Measurements from ENCODE around the gene ARMC2.

ARMC2 gene

DNA sequence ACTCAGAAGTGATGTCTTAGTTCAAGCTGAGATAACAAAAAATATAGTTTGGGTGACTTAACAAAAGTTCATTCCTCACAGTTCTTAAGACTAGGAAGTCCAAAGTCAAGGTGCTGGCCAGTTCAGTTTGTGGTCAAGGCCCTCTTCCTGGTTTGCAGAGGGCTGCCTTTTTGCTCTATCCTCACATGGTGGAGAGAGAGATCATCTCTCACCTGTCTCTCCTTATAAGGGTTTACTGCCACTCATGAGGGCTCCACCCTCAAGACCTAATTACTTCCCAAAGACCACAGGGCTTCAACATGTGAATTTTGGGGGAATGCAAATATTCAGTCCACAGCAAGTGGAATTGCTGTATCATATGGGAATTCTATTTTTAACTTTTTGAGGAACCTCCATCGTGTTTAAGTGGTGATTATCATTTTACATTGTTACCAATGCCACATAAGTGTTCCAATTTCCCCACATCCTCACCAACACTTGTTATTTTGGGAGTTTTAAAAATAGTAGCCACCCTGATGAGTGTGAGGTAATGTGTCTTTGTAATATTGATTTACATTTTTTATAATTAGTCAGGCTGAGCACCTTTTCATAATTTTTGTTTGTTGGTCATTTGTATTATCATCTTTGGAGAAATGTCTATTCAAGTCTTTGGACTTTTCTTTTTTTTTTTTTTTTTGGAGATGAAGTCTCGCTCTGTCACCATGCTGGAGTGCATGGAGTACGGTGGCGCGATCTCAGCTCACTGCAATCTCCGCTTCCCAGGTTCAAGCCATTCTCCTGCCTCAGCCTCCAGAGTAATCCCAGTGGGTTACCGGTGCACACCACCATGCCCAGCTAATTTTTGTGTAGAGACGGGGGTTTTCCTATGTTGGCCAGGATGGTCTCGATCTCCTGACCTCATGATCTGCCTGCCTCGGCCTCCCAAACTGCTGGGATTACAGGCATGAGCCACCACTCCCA, 134.2 kb downstream of the ARMC2 start:
- no peak overlapping the region for H3K4me3 ChIP-seq (ENCODE audit: low read length)
- no peaks in the 10 kb centered on the region for H3F3A ChIP-seq (ENCODE audit: control insufficient read depth, insufficient read depth)
- no peaks in the 10 kb centered on the region for H3K4me1 ChIP-seq (ENCODE audit: control insufficient read depth, low read length)
- no peaks in the 10 kb centered on the region for H3K36me3 ChIP-seq (ENCODE audit: control insufficient read depth, low read length)
- no peaks in the 10 kb centered on the region for H4K20me1 ChIP-seq (ENCODE audit: control insufficient read depth, insufficient read depth, low read depth, low read length)
- H3K4me2 ChIP-seq (ENCODE audit: low read length), result no peak overlapping the region
- TF ChIP-seq EZH2phosphoT487 (IDR thresholded peaks at IDR 0.05; ENCODE audit: borderline replicate concordance, low read length), result no peak
- TF ChIP-seq, protein P1, sequence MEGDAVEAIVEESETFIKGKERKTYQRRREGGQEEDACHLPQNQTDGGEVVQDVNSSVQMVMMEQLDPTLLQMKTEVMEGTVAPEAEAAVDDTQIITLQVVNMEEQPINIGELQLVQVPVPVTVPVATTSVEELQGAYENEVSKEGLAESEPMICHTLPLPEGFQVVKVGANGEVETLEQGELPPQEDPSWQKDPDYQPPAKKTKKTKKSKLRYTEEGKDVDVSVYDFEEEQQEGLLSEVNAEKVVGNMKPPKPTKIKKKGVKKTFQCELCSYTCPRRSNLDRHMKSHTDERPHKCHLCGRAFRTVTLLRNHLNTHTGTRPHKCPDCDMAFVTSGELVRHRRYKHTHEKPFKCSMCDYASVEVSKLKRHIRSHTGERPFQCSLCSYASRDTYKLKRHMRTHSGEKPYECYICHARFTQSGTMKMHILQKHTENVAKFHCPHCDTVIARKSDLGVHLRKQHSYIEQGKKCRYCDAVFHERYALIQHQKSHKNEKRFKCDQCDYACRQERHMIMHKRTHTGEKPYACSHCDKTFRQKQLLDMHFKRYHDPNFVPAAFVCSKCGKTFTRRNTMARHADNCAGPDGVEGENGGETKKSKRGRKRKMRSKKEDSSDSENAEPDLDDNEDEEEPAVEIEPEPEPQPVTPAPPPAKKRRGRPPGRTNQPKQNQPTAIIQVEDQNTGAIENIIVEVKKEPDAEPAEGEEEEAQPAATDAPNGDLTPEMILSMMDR (IDR thresholded peaks at IDR 0.05; ENCODE audit: low read depth, low read length, poor library complexity, severe bottlenecking), result no peak
- H3K27me3 ChIP-seq (ENCODE audit: control insufficient read depth, low read length), result no peaks in the 10 kb centered on the region
- H3K9me3 ChIP-seq (ENCODE audit: control insufficient read depth, insufficient read depth, low read length), result no peaks in the 10 kb centered on the region
- H3K9me2 ChIP-seq (replicated peaks; ENCODE audit: control insufficient read depth, low read length), result no peaks in the 10 kb centered on the region
- H3K79me2 ChIP-seq (ENCODE audit: control insufficient read depth, low read length), result no peaks in the 10 kb centered on the region
- no peak overlapping the region for H3K27ac ChIP-seq (ENCODE audit: low read depth, low read length)

DNA sequence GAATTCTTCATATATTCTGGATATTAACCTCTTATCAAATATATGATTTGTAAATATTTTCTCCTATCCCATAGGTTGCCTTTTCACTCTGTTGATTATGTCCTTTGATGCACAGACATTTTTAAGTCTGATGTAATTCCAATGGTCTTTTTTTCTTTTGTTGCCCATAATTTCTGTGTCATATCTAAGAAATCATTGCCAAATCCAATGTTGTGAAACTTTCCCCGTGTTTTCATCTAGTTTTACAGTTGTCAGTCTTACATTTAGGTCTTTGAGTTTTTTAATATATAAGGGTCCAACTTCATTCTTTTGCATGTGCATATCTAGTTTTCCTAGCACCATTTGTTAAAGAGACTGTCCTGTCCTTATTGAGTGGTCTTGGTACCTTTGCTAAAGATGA, 134.9 kb downstream of the ARMC2 start:
- H3K27me3 ChIP-seq (ENCODE audit: control insufficient read depth, low read length), result no peaks in the 10 kb centered on the region
- H3K9me2 ChIP-seq (replicated peaks; ENCODE audit: control insufficient read depth, low read length), result no peaks in the 10 kb centered on the region
- H3F3A ChIP-seq (ENCODE audit: control insufficient read depth, insufficient read depth), result no peaks in the 10 kb centered on the region
- no peaks in the 10 kb centered on the region for H3K4me1 ChIP-seq (ENCODE audit: control insufficient read depth, low read length)
- no peaks in the 10 kb centered on the region for H3K36me3 ChIP-seq (ENCODE audit: control insufficient read depth, low read length)
- no peaks in the 10 kb centered on the region for H4K20me1 ChIP-seq (ENCODE audit: control insufficient read depth, insufficient read depth, low read depth, low read length)
- no peak overlapping the region for H3K27ac ChIP-seq (ENCODE audit: low read depth, low read length)
- H3K4me3 ChIP-seq (ENCODE audit: low read length), result no peak overlapping the region
- no peak for TF ChIP-seq EZH2phosphoT487 (IDR thresholded peaks at IDR 0.05; ENCODE audit: borderline replicate concordance, low read length)
- TF ChIP-seq, protein P1 (IDR thresholded peaks at IDR 0.05; ENCODE audit: low read depth, low read length, poor library complexity, severe bottlenecking), result no peak
- H3K79me2 ChIP-seq (ENCODE audit: control insufficient read depth, low read length), result no peaks in the 10 kb centered on the region
- no peak overlapping the region for H3K4me2 ChIP-seq (ENCODE audit: low read length)
- H3K9me3 ChIP-seq (ENCODE audit: control insufficient read depth, insufficient read depth, low read length), result no peaks in the 10 kb centered on the region

DNA sequence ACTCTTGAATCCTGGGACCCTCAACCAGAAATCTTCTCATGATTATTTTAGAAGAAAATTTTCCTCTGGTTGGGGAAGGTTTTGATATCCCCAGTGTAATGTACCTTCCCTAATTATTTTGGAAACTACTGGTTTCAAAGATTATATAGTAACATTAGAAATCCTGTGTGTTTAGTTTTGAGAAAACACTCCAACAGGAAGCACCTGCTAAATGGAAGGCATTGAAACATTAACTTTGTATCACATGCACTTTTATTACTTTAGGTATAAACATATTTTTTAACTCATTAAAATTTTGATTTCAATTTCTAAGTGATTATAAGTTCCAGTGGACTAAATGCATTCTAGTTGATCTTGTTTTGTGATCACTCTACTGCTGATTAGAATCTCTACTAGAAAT, 137.1 kb downstream of the ARMC2 start:
- H3K79me2 ChIP-seq (ENCODE audit: control insufficient read depth, low read length), result no peaks in the 10 kb centered on the region
- TF ChIP-seq EZH2phosphoT487 (IDR thresholded peaks at IDR 0.05; ENCODE audit: borderline replicate concordance, low read length), result no peak
- TF ChIP-seq, protein P1 (IDR thresholded peaks at IDR 0.05; ENCODE audit: low read depth, low read length, poor library complexity, severe bottlenecking), result no peak
- no peak overlapping the region for H3K4me2 ChIP-seq (ENCODE audit: low read length)
- no peaks in the 10 kb centered on the region for H3K9me2 ChIP-seq (replicated peaks; ENCODE audit: control insufficient read depth, low read length)
- H3K27ac ChIP-seq (ENCODE audit: low read depth, low read length), result no peak overlapping the region
- H3K9me3 ChIP-seq (ENCODE audit: control insufficient read depth, insufficient read depth, low read length), result no peaks in the 10 kb centered on the region
- H3K4me3 ChIP-seq (ENCODE audit: low read length), result no peak overlapping the region
- no peaks in the 10 kb centered on the region for H3K4me1 ChIP-seq (ENCODE audit: control insufficient read depth, low read length)
- H4K20me1 ChIP-seq (ENCODE audit: control insufficient read depth, insufficient read depth, low read depth, low read length), result no peaks in the 10 kb centered on the region
- H3K27me3 ChIP-seq (ENCODE audit: control insufficient read depth, low read length), result no peaks in the 10 kb centered on the region
- H3F3A ChIP-seq (ENCODE audit: control insufficient read depth, insufficient read depth), result no peaks in the 10 kb centered on the region
- no peaks in the 10 kb centered on the region for H3K36me3 ChIP-seq (ENCODE audit: control insufficient read depth, low read length)

All from DOHH2 (cell line).